ENCODE measurements around the gene FMO4. TPM values are rescaled to one million over a fixed set of nuclear protein-coding genes. Genes with fewer than 3 reads are reported as not detected.
"Not testable (repeated sequence)": the region's sequence is repeated elsewhere in the genome, so short reads cannot be mapped to it uniquely, and the experiment has no call there.

The FMO4 gene
- total and polyA plus RNA-seq, 3 donors from 2014 or later, result 3.1 to 4.2 (median 3.6) TPM

DNA sequence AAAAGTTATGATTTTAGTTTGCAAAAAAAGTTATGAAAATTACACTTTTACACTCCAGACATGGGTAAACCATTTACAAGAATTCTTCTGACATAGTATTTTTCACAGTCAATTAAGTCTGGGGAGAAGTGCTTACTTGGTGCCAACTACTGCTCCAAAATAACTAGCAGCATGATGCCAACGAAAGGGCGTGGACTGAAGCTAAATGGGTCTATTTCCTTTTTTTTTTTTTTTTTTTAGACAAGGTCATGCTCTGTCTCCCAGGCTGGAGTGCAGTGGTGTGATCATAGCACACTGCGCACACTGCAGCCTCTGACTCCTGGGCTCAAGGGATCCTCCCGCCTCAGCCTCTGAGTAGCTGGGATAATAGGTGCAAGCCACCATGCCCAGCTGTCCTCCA is 43.2 kb downstream of the FMO4 start:
- no peak for TF ChIP-seq POLR2A (IDR thresholded peaks at IDR 0.05)
- no peak for TF ChIP-seq CTCF (IDR thresholded peaks at IDR 0.05)
- Histone ChIP-seq H3K9me3 (no peaks in the 10 kb centered on the region), H3K27ac (no peak overlapping the region), H3K27me3 (no peaks in the 10 kb centered on the region), H3K4me1 (no peaks in the 10 kb centered on the region), H3K4me3 (no peak overlapping the region), H3K36me3 (ENCODE audit: low read depth, missing control alignments) (no peaks in the 10 kb centered on the region)
- 82 to 94% methylated on average over 4 of the region's 4 CpGs for WGBS, 2 donors
- intact Hi-C loops (cut with DNase I; ENCODE audit: low total_unique reads), result no loop called here
- no peak for DNase-seq

- H3K36me3 ChIP-seq (ENCODE audit: low read depth, missing control alignments); intact Hi-C loops (cut with DNase I; ENCODE audit: low total_unique reads); H3K27me3 ChIP-seq; H3K9me3 ChIP-seq; H3K27ac ChIP-seq; H3K4me1 ChIP-seq; DNase-seq; H3K4me3 ChIP-seq: not testable (repeated sequence)
- WGBS, 2 donors, result 87 to 95% methylated on average over 7 of the region's 7 CpGs
These were observed 45.3 kb downstream of the FMO4 start for GRCh38 chr1:171359355-171359648.

DNA sequence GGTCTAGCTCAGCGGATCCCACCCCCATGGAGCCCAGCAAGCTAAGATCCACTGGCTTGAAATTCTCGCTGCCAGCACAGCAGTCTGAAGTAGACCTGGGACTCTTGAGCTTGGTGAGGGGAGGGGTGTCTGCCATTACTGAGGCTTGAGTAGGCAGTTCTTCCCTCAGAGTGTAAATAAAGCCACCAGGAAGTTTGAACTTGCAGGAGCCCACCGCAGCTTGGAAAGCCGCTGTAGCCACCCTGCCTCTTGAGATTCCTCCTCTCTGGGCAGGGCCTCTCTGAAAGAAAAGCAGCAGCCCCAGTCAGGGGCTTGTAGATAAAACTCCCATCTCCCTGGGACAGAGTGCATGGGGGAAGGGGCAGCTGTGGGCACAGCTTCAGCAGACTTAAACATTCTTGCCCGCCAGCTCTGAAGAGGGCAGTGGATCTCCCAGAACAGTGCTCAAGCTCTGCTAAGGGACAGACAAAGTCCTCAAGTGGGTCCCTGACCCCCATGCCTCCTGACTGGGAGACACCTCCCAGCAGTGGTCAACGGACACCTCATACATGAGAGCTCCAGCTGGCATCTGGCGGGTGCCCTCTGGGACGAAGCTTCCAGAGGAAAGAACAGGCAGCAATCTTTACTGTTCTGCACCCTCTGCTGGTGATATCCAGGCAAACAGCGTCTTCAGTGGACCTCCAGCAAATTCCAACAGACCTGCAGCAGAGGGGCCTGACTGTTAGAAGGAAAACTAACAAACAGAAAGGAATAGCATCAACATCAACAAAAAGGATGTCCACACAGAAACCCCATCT is 45.9 kb downstream of the FMO4 start:
- H3K36me3 ChIP-seq (ENCODE audit: low read depth, missing control alignments); intact Hi-C loops (cut with DNase I; ENCODE audit: low total_unique reads); H3K4me1 ChIP-seq; H3K9me3 ChIP-seq; H3K4me3 ChIP-seq; H3K27me3 ChIP-seq; H3K27ac ChIP-seq: not testable (repeated sequence)
- WGBS, 2 donors, result 75 to 80% methylated on average over 4 to 9 of the region's 9 CpGs
- DNase-seq, result peak; percentile 18

GRCh38 chr1:171366085-171366484 is 52.1 kb downstream of the FMO4 start:
- intact Hi-C loops (cut with DNase I; ENCODE audit: low total_unique reads), result no loop called here
- Histone ChIP-seq H3K36me3 (ENCODE audit: low read depth, missing control alignments) (no peaks in the 10 kb centered on the region), H3K4me3 (no peak overlapping the region), H3K4me1 (no peaks in the 10 kb centered on the region), H3K27me3 (no peaks in the 10 kb centered on the region), H3K9me3 (no peaks in the 10 kb centered on the region), H3K27ac (no peak overlapping the region)
- WGBS, 2 donors, result 85 to 88% methylated on average over 6 of the region's 6 CpGs
- TF ChIP-seq CTCF (IDR thresholded peaks at IDR 0.05) (no peak), POLR2A (IDR thresholded peaks at IDR 0.05) (no peak)
- DNase-seq, result no peak

DNA sequence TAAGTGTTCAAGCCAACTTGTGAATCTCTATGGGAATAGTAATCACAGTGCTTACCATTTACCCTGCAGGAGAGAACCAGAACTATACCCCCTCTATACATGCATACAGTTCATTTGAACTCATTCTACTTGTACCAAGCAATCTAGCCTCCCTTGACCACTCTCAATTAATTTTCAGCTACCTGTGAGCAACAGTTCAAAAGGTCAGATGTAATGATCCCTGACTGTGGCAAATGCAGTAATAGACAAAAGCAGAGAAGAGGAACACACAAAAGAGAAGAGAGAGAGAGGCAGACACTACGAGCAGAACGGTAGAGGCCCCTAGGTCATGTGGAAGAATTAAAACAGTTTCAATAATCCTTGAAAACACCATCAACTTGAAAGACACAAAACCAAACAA is 52.8 kb downstream of the FMO4 start:
- Histone ChIP-seq H3K4me3 (no peak overlapping the region), H3K4me1 (no peaks in the 10 kb centered on the region), H3K27ac (no peak overlapping the region), H3K27me3 (no peaks in the 10 kb centered on the region), H3K36me3 (ENCODE audit: low read depth, missing control alignments) (no peaks in the 10 kb centered on the region), H3K9me3 (no peaks in the 10 kb centered on the region)
- TF ChIP-seq CTCF (IDR thresholded peaks at IDR 0.05), result no peak
- no peak for TF ChIP-seq POLR2A (IDR thresholded peaks at IDR 0.05)
- no peak for DNase-seq
- WGBS, 2 donors, result 81 to 88% methylated on average over 2 of the region's 2 CpGs
- intact Hi-C loops (cut with DNase I; ENCODE audit: low total_unique reads), result no loop called here

GRCh38 chr1:171367436-171367835 is 53.5 kb downstream of the FMO4 start:
- H3K27me3 ChIP-seq, result no peaks in the 10 kb centered on the region
- intact Hi-C loops (cut with DNase I; ENCODE audit: low total_unique reads), result no loop called here
- H3K4me3 ChIP-seq, result no peak overlapping the region
- H3K9me3 ChIP-seq, result no peaks in the 10 kb centered on the region
- TF ChIP-seq CTCF (IDR thresholded peaks at IDR 0.05) (no peak), POLR2A (IDR thresholded peaks at IDR 0.05) (no peak)
- H3K4me1 ChIP-seq, result no peaks in the 10 kb centered on the region
- no peak for DNase-seq
- WGBS, 2 donors, result 93 to 100% methylated on average over 1 of the region's 1 CpG
- H3K36me3 ChIP-seq (ENCODE audit: low read depth, missing control alignments), result no peaks in the 10 kb centered on the region
- no peak overlapping the region for H3K27ac ChIP-seq

Measured in testis (tissue), 3 donors.